GM12801 (cell line): Measurements from ENCODE around the gene TNC.

Experiments used
- CTCF ChIP-seq: IDR thresholded peaks from one replicate; pipeline ENCODE4 v1.5.1; 2011; ENCODE audit warnings: control low read depth; ENCODE audit not compliant: insufficient read length; ENCODE audit errors: extremely low read depth

TNC gene

GRCh38 chr9:115157245-115157674 is 39.3 kb upstream of the TNC start:
- TF ChIP-seq CTCF = no peak

DNA sequence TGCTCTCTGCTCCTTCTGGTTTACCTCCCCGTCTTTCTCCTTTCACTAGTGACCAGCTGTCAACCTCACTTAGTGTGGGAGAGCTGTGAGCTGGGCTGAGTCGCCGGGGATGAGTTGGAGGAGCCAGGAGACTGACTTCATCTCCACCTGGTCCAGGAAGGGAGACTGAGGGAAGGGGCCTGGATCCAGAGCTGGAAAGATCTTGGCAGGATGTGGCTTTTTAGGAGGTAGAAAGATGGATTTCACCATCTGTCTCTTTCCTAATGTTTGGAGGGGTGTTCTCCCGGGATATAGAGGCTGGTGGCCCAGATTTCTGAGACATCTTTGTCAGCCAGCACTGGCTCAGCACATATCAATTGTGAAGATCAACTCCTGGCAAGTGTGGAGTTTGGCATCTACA is 37.1 kb upstream of the TNC start:
- TF ChIP-seq CTCF = no peak

DNA sequence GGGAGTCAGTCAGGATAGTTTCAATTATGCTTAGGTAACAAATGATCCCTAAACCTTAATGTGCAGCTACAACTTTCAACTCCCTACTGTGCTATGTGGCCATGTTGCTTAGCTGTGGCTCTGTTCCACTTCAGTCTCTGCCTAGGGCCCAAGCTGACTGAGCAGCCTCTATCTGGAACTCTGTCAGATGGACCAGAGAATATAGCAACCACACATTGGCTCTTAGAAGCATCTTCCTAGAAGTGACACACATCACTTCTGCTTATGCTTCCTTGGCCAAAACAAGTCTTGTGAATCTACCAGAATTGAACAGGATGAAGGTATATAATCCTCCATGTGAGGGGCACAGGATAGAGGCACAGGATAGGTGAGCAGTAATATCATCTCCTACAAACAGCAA is 36.7 kb upstream of the TNC start:
- TF ChIP-seq CTCF = no peak

- no peak for TF ChIP-seq CTCF
Measured at GRCh38 chr9:115152281-115152820, 34.4 kb upstream of the TNC start.

DNA sequence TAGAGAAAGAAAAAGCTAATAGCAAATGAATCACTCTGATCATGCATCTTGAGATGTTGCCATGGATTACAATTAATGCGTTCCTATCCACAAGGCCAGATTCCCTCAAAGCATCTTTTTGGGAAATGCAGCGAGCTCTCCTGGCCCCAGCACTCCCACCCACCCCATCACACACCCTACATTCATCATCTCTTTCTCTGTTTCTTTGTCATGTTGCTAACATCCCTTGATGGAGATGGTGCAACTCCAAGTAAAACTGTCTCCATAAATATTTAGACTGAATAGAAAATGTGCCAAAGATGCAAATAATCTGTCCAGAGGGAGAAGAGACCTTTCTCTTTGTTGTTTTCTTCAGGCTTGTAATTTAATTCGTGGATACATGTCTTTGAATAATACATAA is 30.8 kb upstream of the TNC start:
- no peak for TF ChIP-seq CTCF

DNA sequence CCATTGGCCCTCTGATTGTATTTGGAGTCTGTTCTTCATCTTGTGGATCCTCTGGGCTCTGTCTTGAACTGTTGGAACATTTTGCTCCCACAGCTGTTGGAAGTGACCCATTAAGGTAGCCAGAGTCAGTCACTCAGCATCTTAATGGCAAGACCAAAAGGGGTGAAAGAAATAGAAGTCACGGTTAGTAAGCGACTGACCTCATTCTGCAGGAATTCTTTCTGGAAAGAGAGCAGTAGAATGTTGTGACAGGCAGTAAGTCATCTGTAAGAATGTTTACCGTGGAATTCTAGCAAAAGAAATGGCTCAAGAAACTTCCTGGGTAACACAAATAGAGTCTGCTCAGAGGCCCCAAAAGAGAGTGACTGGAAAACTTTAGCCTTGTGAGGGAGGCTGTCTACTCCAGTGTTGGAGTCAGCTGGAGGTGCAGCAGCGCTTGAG is 28.6 kb upstream of the TNC start:
- TF ChIP-seq CTCF = no peak

DNA sequence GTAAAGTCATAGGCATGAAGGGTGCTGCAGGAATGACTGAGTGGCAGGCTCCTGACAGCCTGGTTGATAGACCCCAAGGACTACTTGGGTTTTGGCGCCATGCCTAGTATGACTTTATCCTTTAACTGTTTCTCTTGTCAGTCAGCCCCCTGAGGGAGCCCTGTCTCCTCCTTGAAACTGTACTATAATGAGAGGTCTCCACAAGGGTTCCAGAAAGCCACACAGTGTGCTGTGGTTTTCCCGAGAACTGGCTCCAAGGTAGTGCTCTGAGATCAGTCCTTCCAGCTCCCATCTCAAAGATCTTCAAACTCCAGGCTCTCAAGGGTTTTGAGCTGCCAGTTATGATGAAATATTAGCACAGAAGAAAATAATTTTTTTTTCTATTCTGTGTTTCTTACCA is 26.7 kb upstream of the TNC start:
- TF ChIP-seq CTCF = no peak

DNA sequence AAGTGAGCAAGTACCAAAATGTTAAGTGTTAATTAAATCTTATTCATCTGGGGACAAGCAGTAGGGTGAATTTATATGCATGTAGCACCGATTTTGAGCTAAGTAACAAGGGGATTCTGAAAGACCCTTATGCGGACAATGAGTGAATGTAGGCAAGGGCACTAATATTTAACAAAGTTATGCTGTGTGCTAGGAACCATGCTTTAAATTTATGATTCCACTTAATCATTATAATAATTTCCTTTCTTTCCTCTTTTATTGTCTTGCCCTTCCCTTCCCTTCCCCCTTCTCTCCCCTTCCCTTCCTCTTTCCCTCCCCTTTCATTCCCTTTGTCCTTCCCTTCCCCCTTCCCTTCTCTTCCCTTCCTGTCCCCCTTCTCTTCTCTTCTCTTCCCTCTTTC is 25.7 kb upstream of the TNC start:
- TF ChIP-seq CTCF = no peak
